ENCODE measurements around the gene TRIM33. TPM values are rescaled to one million over a fixed set of nuclear protein-coding genes. Genes with fewer than 3 reads are reported as not detected.

Gene TRIM33
- total and polyA plus RNA-seq, 2 experiments from 2014 or later, result 50.3 to 51.1 TPM

DNA sequence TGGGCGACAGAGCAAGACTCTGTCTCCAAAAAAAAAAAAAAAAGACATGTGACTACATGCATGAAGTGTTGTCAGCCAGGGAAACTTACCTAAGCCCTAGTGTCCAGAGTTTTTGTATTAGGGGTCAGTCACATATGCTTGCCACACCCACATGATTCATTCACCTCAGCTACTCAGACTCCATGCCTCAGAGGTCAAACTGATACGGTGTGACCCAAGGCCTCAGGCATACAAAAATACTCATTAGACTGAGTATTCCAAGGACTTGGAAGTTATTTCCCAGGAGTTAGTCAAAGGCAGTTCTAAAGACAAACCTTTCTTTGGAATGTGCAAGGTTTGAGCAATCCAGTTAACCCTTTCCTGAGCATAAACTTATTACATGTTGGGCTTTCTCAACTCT lies 6.3 kb upstream of the TRIM33 start (continued):
- TF ChIP-seq ZNF462 (CRISPR knock-in tag; IDR thresholded peaks at IDR 0.05), result no peak
- TF ChIP-seq CREB1 (CRISPR knock-in tag; IDR thresholded peaks at IDR 0.05; ENCODE audit: low read depth), result no peak
- no peak for TF ChIP-seq EZH2 (IDR thresholded peaks at IDR 0.05; ENCODE audit: low read depth, unreplicated experiment)
- TF ChIP-seq POLR2AphosphoS5 (IDR thresholded peaks at IDR 0.05; ENCODE audit: low read depth), result no peak

DNA sequence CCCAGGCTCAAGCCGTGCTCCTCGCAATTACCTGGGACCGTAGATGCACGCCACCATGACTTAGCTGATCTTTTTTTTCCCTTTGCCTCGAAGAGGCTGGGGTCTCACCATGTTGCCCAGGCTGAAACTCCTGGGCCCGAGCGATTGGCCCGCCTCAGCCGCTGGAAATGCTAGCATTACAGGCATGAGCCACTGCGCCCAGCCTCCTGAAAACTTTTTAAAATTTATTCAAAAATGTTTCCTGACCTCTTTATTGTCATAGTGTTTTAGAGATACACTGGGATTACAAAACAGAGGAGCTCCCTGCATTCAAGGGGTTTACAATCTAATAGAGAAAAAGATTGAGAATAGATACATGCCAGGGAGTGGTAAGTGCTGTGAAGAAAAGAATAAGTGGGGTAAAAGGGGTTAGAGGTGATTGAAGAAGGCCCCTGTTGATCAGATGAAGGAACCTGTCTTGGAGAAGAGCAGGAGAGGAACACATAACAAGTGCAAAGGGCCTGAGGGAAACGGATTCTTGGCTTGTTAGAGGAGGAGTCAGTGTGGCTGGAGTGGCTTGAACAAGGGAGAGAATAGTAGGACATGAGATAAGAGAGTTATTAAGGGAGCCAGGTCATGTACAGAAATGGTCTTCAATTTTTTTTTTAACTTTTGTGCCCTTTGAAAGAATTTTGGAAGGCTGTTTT lies 1.7 kb upstream of the TRIM33 start:
- peaks cover 23% of the 10 kb centered on the region for H3K4me1 Mint-ChIP-seq
- H3K4me3 Mint-ChIP-seq, result peak overlapping the region; percentile 90
- ATAC-seq (no peak), DNase-seq (ENCODE audit: low spot score) (no peak)
- H3K27me3 Mint-ChIP-seq (ENCODE audit: insufficient read depth, low read depth, poor library complexity), result peaks cover 7% of the 10 kb centered on the region
- Histone ChIP-seq H4K20me1 (replicated peaks; ENCODE audit: insufficient read depth) (peaks cover 19% of the 10 kb centered on the region), H3K4me1 (ENCODE audit: insufficient read depth) (peaks cover 25% of the 10 kb centered on the region), H3K9me2 (ENCODE audit: insufficient read depth) (no peaks in the 10 kb centered on the region), H3K4me2 (peak overlapping the region; percentile 92), H3F3A (replicated peaks; ENCODE audit: low read depth) (peaks cover 7% of the 10 kb centered on the region; the same call in 1 of the 2 replicates), H3K4me3 (peak overlapping the region; percentile 99), H3K79me2 (replicated peaks; ENCODE audit: insufficient read depth) (peaks cover 27% of the 10 kb centered on the region), H3K27me3 (ENCODE audit: insufficient read depth) (peaks cover 10% of the 10 kb centered on the region; the same call in 1 of the 2 replicates), H2AFZ (peak overlapping the region; percentile 96; the same call in 1 of the 2 replicates), H3K27ac (ENCODE audit: low read depth) (no peak overlapping the region), H3K36me3 (ENCODE audit: insufficient read depth) (no peaks in the 10 kb centered on the region)
- no peaks in the 10 kb centered on the region; the same call in 2 of the 3 replicates for H3K9me3 Mint-ChIP-seq
- no peaks in the 10 kb centered on the region for H3K36me3 Mint-ChIP-seq (ENCODE audit: low read depth)
- H3K27ac Mint-ChIP-seq, result no peak overlapping the region
- TF ChIP-seq, protein P1, sequence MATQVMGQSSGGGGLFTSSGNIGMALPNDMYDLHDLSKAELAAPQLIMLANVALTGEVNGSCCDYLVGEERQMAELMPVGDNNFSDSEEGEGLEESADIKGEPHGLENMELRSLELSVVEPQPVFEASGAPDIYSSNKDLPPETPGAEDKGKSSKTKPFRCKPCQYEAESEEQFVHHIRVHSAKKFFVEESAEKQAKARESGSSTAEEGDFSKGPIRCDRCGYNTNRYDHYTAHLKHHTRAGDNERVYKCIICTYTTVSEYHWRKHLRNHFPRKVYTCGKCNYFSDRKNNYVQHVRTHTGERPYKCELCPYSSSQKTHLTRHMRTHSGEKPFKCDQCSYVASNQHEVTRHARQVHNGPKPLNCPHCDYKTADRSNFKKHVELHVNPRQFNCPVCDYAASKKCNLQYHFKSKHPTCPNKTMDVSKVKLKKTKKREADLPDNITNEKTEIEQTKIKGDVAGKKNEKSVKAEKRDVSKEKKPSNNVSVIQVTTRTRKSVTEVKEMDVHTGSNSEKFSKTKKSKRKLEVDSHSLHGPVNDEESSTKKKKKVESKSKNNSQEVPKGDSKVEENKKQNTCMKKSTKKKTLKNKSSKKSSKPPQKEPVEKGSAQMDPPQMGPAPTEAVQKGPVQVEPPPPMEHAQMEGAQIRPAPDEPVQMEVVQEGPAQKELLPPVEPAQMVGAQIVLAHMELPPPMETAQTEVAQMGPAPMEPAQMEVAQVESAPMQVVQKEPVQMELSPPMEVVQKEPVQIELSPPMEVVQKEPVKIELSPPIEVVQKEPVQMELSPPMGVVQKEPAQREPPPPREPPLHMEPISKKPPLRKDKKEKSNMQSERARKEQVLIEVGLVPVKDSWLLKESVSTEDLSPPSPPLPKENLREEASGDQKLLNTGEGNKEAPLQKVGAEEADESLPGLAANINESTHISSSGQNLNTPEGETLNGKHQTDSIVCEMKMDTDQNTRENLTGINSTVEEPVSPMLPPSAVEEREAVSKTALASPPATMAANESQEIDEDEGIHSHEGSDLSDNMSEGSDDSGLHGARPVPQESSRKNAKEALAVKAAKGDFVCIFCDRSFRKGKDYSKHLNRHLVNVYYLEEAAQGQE (IDR thresholded peaks at IDR 0.05; ENCODE audit: unreplicated experiment), result no peak
- TF ChIP-seq, protein P2, sequence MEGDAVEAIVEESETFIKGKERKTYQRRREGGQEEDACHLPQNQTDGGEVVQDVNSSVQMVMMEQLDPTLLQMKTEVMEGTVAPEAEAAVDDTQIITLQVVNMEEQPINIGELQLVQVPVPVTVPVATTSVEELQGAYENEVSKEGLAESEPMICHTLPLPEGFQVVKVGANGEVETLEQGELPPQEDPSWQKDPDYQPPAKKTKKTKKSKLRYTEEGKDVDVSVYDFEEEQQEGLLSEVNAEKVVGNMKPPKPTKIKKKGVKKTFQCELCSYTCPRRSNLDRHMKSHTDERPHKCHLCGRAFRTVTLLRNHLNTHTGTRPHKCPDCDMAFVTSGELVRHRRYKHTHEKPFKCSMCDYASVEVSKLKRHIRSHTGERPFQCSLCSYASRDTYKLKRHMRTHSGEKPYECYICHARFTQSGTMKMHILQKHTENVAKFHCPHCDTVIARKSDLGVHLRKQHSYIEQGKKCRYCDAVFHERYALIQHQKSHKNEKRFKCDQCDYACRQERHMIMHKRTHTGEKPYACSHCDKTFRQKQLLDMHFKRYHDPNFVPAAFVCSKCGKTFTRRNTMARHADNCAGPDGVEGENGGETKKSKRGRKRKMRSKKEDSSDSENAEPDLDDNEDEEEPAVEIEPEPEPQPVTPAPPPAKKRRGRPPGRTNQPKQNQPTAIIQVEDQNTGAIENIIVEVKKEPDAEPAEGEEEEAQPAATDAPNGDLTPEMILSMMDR (conservative IDR thresholded peaks at IDR 0.05; ENCODE audit: low read depth in 2 of 2), result no peak
- TF ChIP-seq ETS1 (IDR thresholded peaks at IDR 0.05) (no peak), CREB1 (CRISPR knock-in tag; IDR thresholded peaks at IDR 0.05; ENCODE audit: low read depth) (no peak), NANOG (IDR thresholded peaks at IDR 0.05; ENCODE audit: borderline replicate concordance) (no peak), EZH2phosphoT487 (IDR thresholded peaks at IDR 0.05; ENCODE audit: unreplicated experiment) (no peak), POLR2AphosphoS5 (IDR thresholded peaks at IDR 0.05; ENCODE audit: low read depth) (no peak), ZNF331 (CRISPR knock-in tag; IDR thresholded peaks at IDR 0.05; ENCODE audit: low read depth) (no peak), STAT1 (IDR thresholded peaks at IDR 0.05; ENCODE audit: unreplicated experiment) (no peak), ZNF114 (CRISPR knock-in tag; IDR thresholded peaks at IDR 0.05) (no peak)

All from GM23338 (cell line).